Transverse colon (tissue), 4 donors: ENCODE data around the gene SUSD6. TPM values are rescaled to one million over a fixed set of nuclear protein-coding genes. Genes with fewer than 3 reads are reported as not detected.

Experiments used
- DNase-seq: peaks from one replicate; pipeline ENCODE4 v3.0.0-alpha.2; 2019
- H3K27ac ChIP-seq, 4 donors: fragments of 200-600 bp; sonication (generic); 2 replicates each; pipeline ENCODE4 v1.5.1; 2016 to 2018; ENCODE audit warnings: inconsistent platforms in 4 of 4
- H3K27me3 ChIP-seq: fragments of 200-600 bp; sonication (generic); 2 replicates; pipeline ENCODE4 v1.5.1; 2017; ENCODE audit warnings: inconsistent platforms
- H3K36me3 ChIP-seq, 4 donors: fragments of 200-600 bp; sonication (generic); 2 replicates each; pipeline ENCODE4 v1.5.1; 2017 to 2019; ENCODE audit warnings: inconsistent platforms in 4 of 4
- H3K4me1 ChIP-seq, 4 donors: fragments of 200-600 bp; sonication (generic); 2 replicates each; pipeline ENCODE4 v1.5.1; 2017 to 2020; ENCODE audit warnings: inconsistent platforms in 4 of 4
- H3K4me3 ChIP-seq, 4 donors: fragments of 200-600 bp; sonication (generic); 1 replicate in 1 of 4; 2 replicates in 3 of 4; pipeline versions ENCODE4 v1.5.1 to v1.6.1; 2017 to 2019; ENCODE audit warnings: inconsistent platforms in 4 of 4
- H3K9me3 ChIP-seq, 2 donors: fragments of 200-600 bp; sonication (generic); 2 replicates each; pipeline ENCODE4 v1.5.1; 2017 to 2019; ENCODE audit warnings: inconsistent platforms in 2 of 2
- EP300 ChIP-seq: sonication (generic); formaldehyde crosslinking; IDR thresholded peaks from one replicate; pipeline ENCODE4 v1.6.1; 2017; ENCODE audit warnings: antibody characterized with exemption, low read depth
- POLR2A ChIP-seq: fragments of 450-650 bp; IDR thresholded peaks from one replicate; pipeline ENCODE4 v1.6.1; 2016; ENCODE audit warnings: antibody characterized with exemption, mild to moderate bottlenecking, moderate library complexity
- POLR2AphosphoS5 ChIP-seq, 3 donors: sonication (generic); formaldehyde crosslinking; IDR thresholded peaks; one replicate each; pipeline ENCODE4 v1.6.1; 2016; ENCODE audit warnings: antibody characterized with exemption in 3 of 3
- WGBS, 2 donors: methylation state at CpG; one replicate each; pipeline ENCODE4 v1.1.5; 2018; ENCODE audit warnings: low coverage in 1 of 2; 5-methylcytosine and 5-hydroxymethylcytosine counted together
- in situ Hi-C, 4 donors: fragments of 200-750 bp; cut with MboI; loops; one replicate each; pipeline versions ENCODE4 v1.15.0 to v1.15.1; 2017; ENCODE audit warnings: low sequenced_read_pairs in 3 of 4, low pct_ligation_motif_present in 1 of 4, low pct_unique_long_range_greater_than_20kb in 1 of 4
- intact Hi-C: fragments of 100-400 bp; cut with DNase I; formaldehyde crosslinking; loops from one replicate; pipeline ENCODE4 v1.15.1; 2023; ENCODE audit warnings: low total_unique reads
- total RNA-seq, 4 donors: library from RNA; depleted of rRNA; stranded (reverse); fragments of >200 nt; gene quantifications; one replicate each; pipeline ENCODE4 v1.1.0, GENCODE V29; 2016
- TF ChIP-seq, protein P1 (sequence below), 5 experiments: fragments of 200-600 bp in 3 of 5; fragments of 450-650 bp in 2 of 5; sonication (generic) in 3 of 5; IDR thresholded peaks; 1 replicate in 2 of 5; 2 replicates in 3 of 5; pipeline ENCODE4 v1.5.1; 2016 to 2017; ENCODE audit warnings: antibody characterized with exemption in 5 of 5, inconsistent platforms in 3 of 5, mild to moderate bottlenecking in 2 of 5, moderate library complexity in 1 of 5

The SUSD6 gene
- total RNA-seq, 4 donors from 2014 or later, result 29.1 to 159 (median 95.0) TPM

DNA sequence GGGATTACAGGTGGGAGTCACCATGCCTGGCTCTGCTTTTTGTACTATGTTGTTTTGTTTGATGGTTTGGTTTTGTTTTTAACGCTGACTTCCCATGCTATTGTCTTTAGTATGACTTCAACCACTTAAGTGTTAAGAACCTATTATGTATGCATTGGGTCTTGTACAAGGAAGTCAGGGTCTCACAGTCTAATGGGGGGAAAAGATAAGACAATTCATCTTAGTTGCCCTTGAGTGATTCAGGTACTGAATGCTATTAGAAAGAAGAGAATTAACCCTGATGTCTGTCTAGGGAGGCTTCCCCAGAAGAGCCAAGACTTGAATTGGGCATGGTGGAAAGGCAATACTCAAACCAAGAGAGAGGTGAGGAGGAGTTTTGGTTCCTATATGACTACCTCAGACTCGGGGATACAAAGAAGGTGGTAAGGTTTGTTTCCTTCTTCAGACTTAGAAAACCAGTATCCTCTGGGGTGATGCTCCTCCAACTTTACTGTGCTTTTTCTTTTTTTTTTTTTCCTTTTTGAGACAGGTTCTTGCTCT lies 64.6 kb downstream of the SUSD6 start:
- Histone ChIP-seq H3K36me3 (no peaks in the 10 kb centered on the region), H3K9me3 (no peaks in the 10 kb centered on the region), H3K4me1 (peaks cover 28 to 59% (median 36%) of the 10 kb centered on the region in 4 donors), H3K4me3 (no peak overlapping the region), H3K27ac (no peak overlapping the region), H3K27me3 (no peaks in the 10 kb centered on the region)
- intact Hi-C loops, result no loop called here
- TF ChIP-seq EP300, result no peak
- no peak for TF ChIP-seq POLR2A
- TF ChIP-seq, protein P1, sequence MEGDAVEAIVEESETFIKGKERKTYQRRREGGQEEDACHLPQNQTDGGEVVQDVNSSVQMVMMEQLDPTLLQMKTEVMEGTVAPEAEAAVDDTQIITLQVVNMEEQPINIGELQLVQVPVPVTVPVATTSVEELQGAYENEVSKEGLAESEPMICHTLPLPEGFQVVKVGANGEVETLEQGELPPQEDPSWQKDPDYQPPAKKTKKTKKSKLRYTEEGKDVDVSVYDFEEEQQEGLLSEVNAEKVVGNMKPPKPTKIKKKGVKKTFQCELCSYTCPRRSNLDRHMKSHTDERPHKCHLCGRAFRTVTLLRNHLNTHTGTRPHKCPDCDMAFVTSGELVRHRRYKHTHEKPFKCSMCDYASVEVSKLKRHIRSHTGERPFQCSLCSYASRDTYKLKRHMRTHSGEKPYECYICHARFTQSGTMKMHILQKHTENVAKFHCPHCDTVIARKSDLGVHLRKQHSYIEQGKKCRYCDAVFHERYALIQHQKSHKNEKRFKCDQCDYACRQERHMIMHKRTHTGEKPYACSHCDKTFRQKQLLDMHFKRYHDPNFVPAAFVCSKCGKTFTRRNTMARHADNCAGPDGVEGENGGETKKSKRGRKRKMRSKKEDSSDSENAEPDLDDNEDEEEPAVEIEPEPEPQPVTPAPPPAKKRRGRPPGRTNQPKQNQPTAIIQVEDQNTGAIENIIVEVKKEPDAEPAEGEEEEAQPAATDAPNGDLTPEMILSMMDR (IDR thresholded peaks at IDR 0.05), result no peak
- TF ChIP-seq POLR2AphosphoS5 (IDR thresholded peaks at IDR 0.05), result no peak
- 74 to 86% methylated on average over 2 of the region's 2 CpGs for WGBS, 2 donors
- in situ Hi-C loops, result no loop called here
- no peak for DNase-seq

DNA sequence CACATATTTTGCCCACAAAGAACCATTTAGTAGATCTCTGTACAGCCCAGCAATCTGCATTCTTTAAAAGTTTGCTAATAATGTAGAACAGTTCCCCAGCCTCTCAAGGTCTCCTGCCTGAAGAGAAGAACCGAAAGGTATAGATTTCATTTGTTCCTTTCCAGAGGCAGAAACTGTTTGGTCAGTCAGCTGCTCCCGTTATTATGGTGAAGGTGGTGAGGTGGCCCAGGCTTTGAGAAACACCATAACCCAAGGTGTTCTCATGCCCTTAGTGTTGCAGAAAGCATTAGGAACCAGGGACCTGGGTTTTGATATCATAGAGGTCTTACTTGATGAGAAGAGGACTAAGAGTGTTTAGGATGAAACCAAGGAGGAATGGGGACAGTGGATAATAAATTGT lies 65.3 kb downstream of the SUSD6 start:
- no peaks in the 10 kb centered on the region for H3K27me3 ChIP-seq
- intact Hi-C loops (no loop called here), in situ Hi-C loops (no loop called here)
- H3K4me1 ChIP-seq, result peaks cover 28 to 61% (median 38%) of the 10 kb centered on the region in 4 donors
- no peak overlapping the region for H3K4me3 ChIP-seq
- TF ChIP-seq POLR2AphosphoS5 (IDR thresholded peaks at IDR 0.05), result no peak
- TF ChIP-seq EP300, result no peak
- TF ChIP-seq POLR2A, result no peak
- TF ChIP-seq, protein P1 (IDR thresholded peaks at IDR 0.05), result no peak
- 83% methylated on average over 2 of the region's 2 CpGs; no CpG with 5 or more reads in 1 of the 2 donors for WGBS, 2 donors
- H3K36me3 ChIP-seq, result no peaks in the 10 kb centered on the region
- DNase-seq, result no peak
- no peak overlapping the region for H3K27ac ChIP-seq
- H3K9me3 ChIP-seq, result no peaks in the 10 kb centered on the region

DNA sequence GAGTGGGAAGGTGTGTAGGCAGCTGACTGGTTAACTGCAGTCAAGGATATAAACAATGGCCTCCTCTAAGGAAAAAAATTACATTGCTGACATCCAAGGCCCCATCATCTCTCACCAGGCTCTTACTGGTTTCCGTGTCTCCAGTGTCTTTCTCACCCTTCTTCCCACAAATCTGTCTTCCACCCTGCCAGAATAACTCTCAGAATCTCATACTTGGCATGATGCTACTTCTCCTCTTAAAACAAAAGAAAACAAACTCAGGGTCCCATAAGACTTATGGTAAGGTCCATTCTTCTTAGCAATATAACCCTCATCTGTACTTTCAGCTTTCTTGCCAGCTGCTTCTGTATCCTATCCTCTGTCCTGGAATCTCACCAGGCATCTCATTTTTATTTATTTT lies 68.9 kb downstream of the SUSD6 start:
- DNase-seq, result no peak
- Histone ChIP-seq H3K27me3 (no peaks in the 10 kb centered on the region), H3K4me1 (peaks cover 28 to 62% (median 36%) of the 10 kb centered on the region in 4 donors), H3K9me3 (no peaks in the 10 kb centered on the region), H3K36me3 (no peaks in the 10 kb centered on the region), H3K4me3 (no peak overlapping the region), H3K27ac (no peak overlapping the region)
- 72 to 86% methylated on average over 1 of the region's 1 CpG for WGBS, 2 donors
- in situ Hi-C loops (no loop called here), intact Hi-C loops (no loop called here)
- no peak for TF ChIP-seq POLR2AphosphoS5 (IDR thresholded peaks at IDR 0.05)
- no peak for TF ChIP-seq POLR2A
- TF ChIP-seq, protein P1 (IDR thresholded peaks at IDR 0.05), result no peak
- TF ChIP-seq EP300, result no peak

DNA sequence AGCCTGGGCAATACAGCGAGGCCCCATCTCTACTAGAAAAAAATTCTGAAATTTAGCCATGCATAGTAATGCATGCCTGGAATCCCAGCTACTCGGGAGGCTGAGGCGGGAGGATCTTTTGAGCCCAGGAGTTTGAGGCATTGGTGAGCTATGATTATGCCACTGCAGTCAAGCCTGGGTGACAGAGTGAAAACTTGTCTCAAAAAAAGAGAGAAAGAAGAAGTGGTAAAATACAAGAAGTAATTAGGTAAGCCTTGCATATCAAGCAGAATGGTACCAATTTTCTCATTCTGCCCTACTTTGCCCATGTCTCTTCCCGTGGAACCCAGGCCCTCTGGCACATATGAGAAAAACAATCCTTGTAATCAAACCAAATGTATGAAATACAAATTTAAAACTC lies 70.7 kb downstream of the SUSD6 start:
- in situ Hi-C loops (no loop called here), intact Hi-C loops (no loop called here)
- Histone ChIP-seq H3K27me3 (no peaks in the 10 kb centered on the region), H3K4me3 (no peak overlapping the region), H3K36me3 (no peaks in the 10 kb centered on the region), H3K4me1 (peaks cover 33 to 70% (median 47%) of the 10 kb centered on the region in 4 donors), H3K27ac (peak overlapping the region; percentile 11 to 68 (median 56)), H3K9me3 (no peaks in the 10 kb centered on the region)
- no peak for DNase-seq
- TF ChIP-seq EP300, result no peak
- TF ChIP-seq, protein P1 (IDR thresholded peaks at IDR 0.05), result no peak
- TF ChIP-seq POLR2A, result no peak
- no peak for TF ChIP-seq POLR2AphosphoS5 (IDR thresholded peaks at IDR 0.05)
- WGBS, 2 donors, result 61 to 79% methylated on average over 2 to 4 of the region's 4 CpGs
